HepG2 (cell line): ENCODE results near the gene MCF2L. TPM values are rescaled to one million over a fixed set of nuclear protein-coding genes. Genes with fewer than 3 reads are reported as not detected.
A peak's percentile ranks its signal among the peaks of the same experiment; 100 is the strongest.

Experiments used
- CBFB ChIP-seq: sonication (generic); formaldehyde crosslinking; IDR thresholded peaks from 2 replicates; pipeline ENCODE4 v1.4.0; 2020; ENCODE audit warnings: missing genetic modification reagents
- FOXA1 ChIP-seq, 2 experiments: fragments of 450-650 bp in 1 of 2; sonication (generic) in 1 of 2; formaldehyde crosslinking in 1 of 2; IDR thresholded peaks; 2 replicates each; pipeline versions ENCODE4 v1.4.0 to v1.6.1; 2016 to 2020; ENCODE audit warnings: missing genetic modification reagents in 1 of 2
- GABPA ChIP-seq, 2 experiments: IDR thresholded peaks; 2 replicates each; pipeline ENCODE4 v1.6.1; 2011 to 2016; ENCODE audit warnings: low read depth in 2 of 2, low read length in 1 of 2, missing biosample characterization in 1 of 2, missing genetic modification characterization in 1 of 2
- GATAD2A ChIP-seq: IDR thresholded peaks from 2 replicates; pipeline ENCODE4 v1.6.1; 2016
- MNT ChIP-seq: fragments of 450-650 bp; IDR thresholded peaks from 2 replicates; pipeline ENCODE4 v1.6.1; 2016
- NCOA2 ChIP-seq: sonication (generic); formaldehyde crosslinking; IDR thresholded peaks from 2 replicates; pipeline ENCODE4 v1.8.0; 2022; ENCODE audit warnings: inconsistent platforms
- NRL ChIP-seq: sonication (generic); formaldehyde crosslinking; IDR thresholded peaks from 2 replicates; pipeline ENCODE4 v1.5.0; 2020; ENCODE audit warnings: missing genetic modification reagents, mild to moderate bottlenecking, moderate library complexity, borderline replicate concordance
- SIX1 ChIP-seq: sonication (generic); formaldehyde crosslinking; IDR thresholded peaks from 2 replicates; pipeline ENCODE4 v1.4.0; 2020; ENCODE audit warnings: missing genetic modification reagents, borderline replicate concordance
- ZKSCAN8 ChIP-seq: IDR thresholded peaks from 2 replicates; pipeline ENCODE4 v1.6.1; 2016; ENCODE audit warnings: borderline replicate concordance, missing genetic modification reagents, missing compliant biosample characterization
- ZNF263 ChIP-seq: sonication (generic); formaldehyde crosslinking; IDR thresholded peaks from 2 replicates; pipeline ENCODE4 v1.4.0; 2020; ENCODE audit warnings: missing genetic modification reagents
- ZNF556 ChIP-seq: sonication (generic); formaldehyde crosslinking; IDR thresholded peaks from 2 replicates; pipeline ENCODE4 v1.4.0; 2020; ENCODE audit warnings: mild to moderate bottlenecking, missing genetic modification reagents, borderline replicate concordance
- polyA plus RNA-seq, 8 experiments: library from polyadenylated mRNA; depleted of rRNA in 3 of 8; stranded (reverse) in 7 of 8; unstranded in 1 of 8; fragments of >200 nt; fragmentation: Illumina TruSeq in 4 of 8; extraction: Trizol in 4 of 8; gene quantifications; 2 replicates each; pipeline versions ENCODE4 v1.2.1 to v1.2.3, GENCODE V29; 2011 to 2016; ENCODE audit warnings: low read depth in 4 of 8, missing spikeins in 1 of 8, mixed read lengths in 1 of 8; ENCODE audit not compliant: insufficient read depth in 1 of 8
- total RNA-seq, 5 experiments: library from RNA; depleted of rRNA; stranded (reverse); fragments of >200 nt; fragmentation: Illumina TruSeq; extraction: Trizol; gene quantifications; 2 replicates each; pipeline ENCODE4 v1.2.3, GENCODE V29; 2016; ENCODE audit warnings: low read depth in 1 of 5
- TF ChIP-seq, protein P1 (sequence below): sonication (generic); formaldehyde crosslinking; IDR thresholded peaks from 2 replicates; pipeline ENCODE4 v1.4.0; 2020; ENCODE audit warnings: mild to moderate bottlenecking, missing genetic modification reagents
- TF ChIP-seq, protein P2 (sequence below): sonication (generic); formaldehyde crosslinking; IDR thresholded peaks from 2 replicates; pipeline ENCODE4 v1.8.0; 2022; ENCODE audit warnings: mild to moderate bottlenecking, missing genetic modification reagents, moderate library complexity
- TF ChIP-seq, protein P3 (sequence below): IDR thresholded peaks from 2 replicates; pipeline ENCODE4 v1.6.1; 2016
- TF ChIP-seq, protein P4 (sequence below): sonication (generic); formaldehyde crosslinking; IDR thresholded peaks from 2 replicates; pipeline ENCODE4 v1.8.1; 2023; ENCODE audit warnings: mild to moderate bottlenecking, inconsistent platforms, moderate library complexity, missing genetic modification reagents, borderline replicate concordance

Gene MCF2L
- total and polyA plus RNA-seq, 2 of the 13 experiments (the other 11 are each of a cell fraction or from before 2014, with no cell fraction given): 19.4 to 28.4 TPM

DNA sequence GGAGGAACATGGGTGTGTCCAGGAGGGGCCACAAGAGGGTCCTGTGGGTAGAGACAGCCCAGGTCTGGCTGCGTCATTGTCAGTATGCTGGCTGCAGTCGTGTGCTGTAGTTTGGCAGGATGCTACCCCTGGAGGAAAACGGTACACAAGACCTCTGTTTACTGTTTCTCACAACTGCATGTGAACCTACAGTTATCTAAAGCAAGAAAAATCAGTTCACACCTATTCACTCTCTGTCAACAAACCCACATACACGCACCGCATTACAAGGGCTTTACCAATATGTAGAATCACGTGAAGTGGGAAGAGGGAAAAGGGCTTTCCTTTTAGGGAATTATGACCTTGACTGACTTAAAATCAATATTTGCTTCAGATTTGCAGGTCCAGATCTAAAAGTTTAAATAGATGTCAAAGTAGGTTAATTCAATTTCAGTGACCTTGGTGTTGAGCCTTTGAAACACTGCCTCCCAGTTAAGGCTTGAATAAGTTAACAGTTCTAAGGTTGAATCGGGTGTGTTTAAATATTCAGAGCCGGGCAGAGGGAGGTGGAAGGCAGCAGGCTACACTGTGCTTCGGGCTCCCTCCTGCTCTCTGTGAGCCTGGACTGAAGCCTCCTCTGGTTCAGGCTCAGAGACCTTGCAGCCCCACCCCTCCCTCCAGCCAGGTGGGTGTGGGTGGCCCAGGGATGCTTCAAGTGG lies 17.2 kb upstream of the MCF2L start (continued):
- TF ChIP-seq ZNF263 (CRISPR knock-in tag) (no peak), GATAD2A (CRISPR knock-in tag) (peak; percentile 98), ZKSCAN8 (CRISPR knock-in tag) (peak; percentile 57; the same call in 1 of the 2 replicates), CBFB (0 out of 2 replicates have a peak, but pooled peaks have one; percentile 40), NCOA2 (CRISPR knock-in tag) (peak; percentile 91), FOXA1 (IDR thresholded peaks at IDR 0.05) (no peak; the same call in 1 of the 2 replicates), FOXA1 (CRISPR knock-in tag; IDR thresholded peaks at IDR 0.05) (peak; percentile 89), ZNF556 (0 out of 2 replicates have a peak, but pooled peaks have one; percentile 46), MNT (peak; percentile 34; the same call in 1 of the 2 replicates), NRL (CRISPR knock-in tag) (no peak), GABPA (IDR thresholded peaks at IDR 0.05; ENCODE audit: low read depth, low read length) (no peak), GABPA (CRISPR knock-in tag; IDR thresholded peaks at IDR 0.05; ENCODE audit: low read depth) (0 out of 2 replicates have a peak, but pooled peaks have one; percentile 36), SIX1 (CRISPR knock-in tag) (peak; percentile 72; the same call in 1 of the 2 replicates)
- TF ChIP-seq, protein P1, sequence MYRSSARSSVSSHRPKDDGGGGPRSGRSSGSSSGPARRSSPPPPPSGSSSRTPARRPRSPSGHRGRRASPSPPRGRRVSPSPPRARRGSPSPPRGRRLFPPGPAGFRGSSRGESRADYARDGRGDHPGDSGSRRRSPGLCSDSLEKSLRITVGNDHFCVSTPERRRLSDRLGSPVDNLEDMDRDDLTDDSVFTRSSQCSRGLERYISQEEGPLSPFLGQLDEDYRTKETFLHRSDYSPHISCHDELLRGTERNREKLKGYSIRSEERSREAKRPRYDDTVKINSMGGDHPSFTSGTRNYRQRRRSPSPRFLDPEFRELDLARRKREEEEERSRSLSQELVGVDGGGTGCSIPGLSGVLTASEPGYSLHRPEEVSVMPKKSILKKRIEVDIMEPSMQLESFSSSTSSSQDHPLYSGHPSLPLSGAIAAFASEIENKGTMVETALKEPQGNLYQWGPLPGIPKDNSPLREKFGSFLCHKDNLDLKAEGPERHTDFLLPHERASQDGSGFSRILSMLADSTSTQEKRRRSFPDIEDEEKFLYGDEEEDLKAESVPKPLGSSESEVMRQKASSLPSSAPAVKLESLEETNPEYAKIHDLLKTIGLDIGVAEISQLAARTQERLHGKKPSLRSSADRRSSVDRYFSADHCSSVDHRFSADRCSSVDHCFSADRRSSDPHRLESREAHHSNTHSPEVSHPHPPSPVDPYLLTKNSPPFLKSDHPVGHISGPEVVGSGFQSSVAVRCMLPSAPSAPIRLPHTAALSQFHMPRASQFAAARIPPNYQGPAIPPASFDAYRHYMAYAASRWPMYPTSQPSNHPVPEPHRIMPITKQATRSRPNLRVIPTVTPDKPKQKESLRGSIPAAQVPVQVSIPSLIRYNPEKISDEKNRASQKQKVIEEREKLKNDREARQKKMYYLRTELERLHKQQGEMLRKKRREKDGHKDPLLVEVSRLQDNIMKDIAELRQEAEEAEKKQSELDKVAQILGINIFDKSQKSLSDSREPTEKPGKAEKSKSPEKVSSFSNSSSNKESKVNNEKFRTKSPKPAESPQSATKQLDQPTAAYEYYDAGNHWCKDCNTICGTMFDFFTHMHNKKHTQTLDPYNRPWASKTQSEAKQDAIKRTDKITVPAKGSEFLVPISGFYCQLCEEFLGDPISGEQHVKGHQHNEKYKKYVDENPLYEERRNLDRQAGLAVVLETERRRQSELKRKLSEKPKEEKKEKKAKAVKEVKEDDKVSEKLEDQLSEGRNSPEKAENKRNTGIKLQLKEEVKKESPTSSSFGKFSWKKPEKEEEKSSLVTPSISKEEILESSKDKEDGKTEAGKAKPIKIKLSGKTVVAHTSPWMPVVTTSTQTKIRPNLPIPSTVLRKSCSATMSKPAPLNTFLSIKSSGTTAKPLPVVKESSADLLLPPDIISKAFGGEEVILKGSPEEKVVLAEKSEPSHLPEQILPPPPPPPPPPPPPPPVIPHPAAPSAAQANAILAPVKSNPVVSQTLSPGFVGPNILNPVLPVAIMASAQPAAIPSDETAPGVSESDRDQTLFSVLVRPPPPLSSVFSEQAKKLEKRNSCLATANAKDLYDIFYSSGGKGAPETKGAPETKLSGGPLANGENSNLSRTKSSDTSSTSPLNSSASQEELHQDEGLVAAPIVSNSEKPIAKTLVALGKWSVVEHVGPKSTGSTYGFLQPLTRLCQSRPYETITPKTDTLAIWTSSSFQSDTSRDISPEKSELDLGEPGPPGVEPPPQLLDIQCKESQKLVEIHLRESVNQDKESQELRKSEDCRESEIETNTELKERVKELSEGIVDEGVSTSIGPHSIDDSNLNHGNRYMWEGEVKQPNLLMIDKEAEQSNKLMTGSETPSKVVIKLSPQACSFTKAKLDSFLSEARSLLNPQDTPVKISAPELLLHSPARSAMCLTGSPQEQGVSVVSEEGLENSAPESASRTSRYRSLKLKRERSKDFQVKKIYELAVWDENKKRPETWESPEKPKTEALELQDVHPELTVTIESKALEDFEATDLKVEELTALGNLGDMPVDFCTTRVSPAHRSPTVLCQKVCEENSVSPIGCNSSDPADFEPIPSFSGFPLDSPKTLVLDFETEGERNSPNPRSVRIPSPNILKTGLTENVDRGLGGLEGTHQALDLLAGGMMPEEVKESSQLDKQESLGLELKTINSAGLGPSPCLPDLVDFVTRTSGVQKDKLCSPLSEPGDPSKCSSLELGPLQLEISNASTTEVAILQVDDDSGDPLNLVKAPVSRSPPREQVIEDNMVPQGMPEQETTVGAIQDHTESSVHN (CRISPR knock-in tag): no peak
- TF ChIP-seq, protein P2, sequence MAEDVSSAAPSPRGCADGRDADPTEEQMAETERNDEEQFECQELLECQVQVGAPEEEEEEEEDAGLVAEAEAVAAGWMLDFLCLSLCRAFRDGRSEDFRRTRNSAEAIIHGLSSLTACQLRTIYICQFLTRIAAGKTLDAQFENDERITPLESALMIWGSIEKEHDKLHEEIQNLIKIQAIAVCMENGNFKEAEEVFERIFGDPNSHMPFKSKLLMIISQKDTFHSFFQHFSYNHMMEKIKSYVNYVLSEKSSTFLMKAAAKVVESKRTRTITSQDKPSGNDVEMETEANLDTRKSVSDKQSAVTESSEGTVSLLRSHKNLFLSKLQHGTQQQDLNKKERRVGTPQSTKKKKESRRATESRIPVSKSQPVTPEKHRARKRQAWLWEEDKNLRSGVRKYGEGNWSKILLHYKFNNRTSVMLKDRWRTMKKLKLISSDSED (CRISPR knock-in tag): no peak
- TF ChIP-seq, protein P3, sequence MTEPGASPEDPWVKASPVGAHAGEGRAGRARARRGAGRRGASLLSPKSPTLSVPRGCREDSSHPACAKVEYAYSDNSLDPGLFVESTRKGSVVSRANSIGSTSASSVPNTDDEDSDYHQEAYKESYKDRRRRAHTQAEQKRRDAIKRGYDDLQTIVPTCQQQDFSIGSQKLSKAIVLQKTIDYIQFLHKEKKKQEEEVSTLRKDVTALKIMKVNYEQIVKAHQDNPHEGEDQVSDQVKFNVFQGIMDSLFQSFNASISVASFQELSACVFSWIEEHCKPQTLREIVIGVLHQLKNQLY (CRISPR knock-in tag): peak; percentile 96
- TF ChIP-seq, protein P4, sequence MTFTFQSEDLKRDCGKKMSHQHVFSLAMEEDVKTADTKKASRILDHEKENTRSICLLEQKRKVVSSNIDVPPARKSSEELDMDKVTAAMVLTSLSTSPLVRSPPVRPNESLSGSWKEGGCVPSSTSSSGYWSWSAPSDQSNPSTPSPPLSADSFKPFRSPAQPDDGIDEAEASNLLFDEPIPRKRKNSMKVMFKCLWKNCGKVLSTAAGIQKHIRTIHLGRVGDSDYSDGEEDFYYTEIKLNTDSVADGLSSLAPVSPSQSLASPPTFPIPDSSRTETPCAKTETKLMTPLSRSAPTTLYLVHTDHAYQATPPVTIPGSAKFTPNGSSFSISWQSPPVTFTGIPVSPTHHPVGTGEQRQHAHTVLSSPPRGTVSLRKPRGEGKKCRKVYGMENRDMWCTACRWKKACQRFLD (CRISPR knock-in tag): no peak
